ENCODE data around the gene PRKCE.

- TF ChIP-seq CTCF (IDR thresholded peaks at IDR 0.05): no peak
- no peak for TF ChIP-seq POLR2A (IDR thresholded peaks at IDR 0.05)
Observed at GRCh38 chr2:46202987-46203386, 551.5 kb downstream of the PRKCE start.
